DMS 273 (cell line): Measurements from ENCODE around the gene PNPLA3.

ENCODE experiments used
- DNase-seq: peaks from one replicate; lab custom pipeline; 2025; ENCODE audit not compliant: unreplicated experiment; lab: John Stamatoyannopoulos, UW

Gene PNPLA3

DNA sequence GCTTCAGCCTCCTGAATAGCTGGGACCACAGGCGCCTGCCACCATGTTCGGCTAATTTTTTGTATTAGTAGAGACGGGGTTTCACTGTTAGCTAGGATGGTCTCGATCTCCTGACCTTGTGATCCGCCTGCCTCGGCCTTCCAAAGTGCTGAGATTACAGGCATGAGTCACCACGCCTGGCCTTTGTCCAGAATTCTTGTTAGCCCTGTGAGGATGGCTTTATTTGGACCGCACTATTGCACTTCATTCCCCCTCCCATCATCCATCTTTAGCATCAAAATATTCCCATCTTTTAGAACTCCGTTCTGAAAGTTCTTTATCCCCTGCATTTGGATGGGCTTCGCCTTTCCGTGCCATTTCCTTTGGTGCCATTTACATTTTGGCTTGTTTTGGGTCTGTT, 34.3 kb downstream of the PNPLA3 start:
- peak; percentile 4 for DNase-seq

DNA sequence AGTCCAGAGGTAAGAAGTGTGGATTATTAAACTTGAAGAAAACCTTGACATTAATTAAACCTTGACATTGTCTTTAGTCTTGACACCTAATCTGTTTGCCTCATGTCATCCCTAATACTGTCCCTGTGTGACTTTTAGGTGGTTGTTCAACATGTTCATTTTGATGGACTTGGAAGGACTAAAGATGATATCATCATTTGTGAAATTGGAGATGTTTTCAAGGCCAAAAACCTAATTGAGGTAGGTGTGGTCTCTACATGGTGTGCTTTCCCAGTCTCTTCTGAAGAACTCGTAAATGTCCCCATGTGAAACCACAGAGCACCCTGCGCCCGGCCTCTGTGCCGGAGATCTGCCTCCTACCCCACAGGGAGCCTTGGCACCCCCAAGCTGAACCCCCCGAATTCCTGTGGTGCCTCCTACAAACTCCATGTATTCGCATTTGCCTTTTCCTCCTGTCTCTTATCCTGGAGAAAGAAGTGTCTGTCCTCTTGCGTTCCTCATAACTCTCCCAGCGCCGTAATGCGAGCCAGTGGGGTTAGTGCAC, 40.8 kb downstream of the PNPLA3 start:
- DNase-seq = no peak

DNA sequence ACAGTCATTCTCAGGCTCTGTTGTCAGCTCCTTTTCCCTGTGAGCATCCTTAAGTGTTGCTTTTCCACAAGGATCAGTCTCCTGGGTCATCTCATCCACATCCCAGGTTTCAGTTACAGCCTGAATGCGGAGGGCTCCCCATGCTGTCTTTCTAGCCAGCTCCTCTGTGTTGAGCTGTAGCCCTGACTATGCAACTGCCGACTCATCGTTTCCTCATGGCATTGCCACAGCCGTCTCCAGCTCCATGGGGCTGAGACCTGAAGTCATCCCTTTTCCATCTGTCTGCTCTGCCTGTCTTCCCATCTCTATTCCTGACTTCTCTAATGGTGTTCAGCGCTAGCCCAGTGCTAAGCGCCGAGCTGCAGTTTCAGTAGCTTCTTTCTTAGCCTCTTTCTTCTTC, 43.5 kb downstream of the PNPLA3 start:
- no peak for DNase-seq

GRCh38 chr22:43968614-43969013, 45.0 kb downstream of the PNPLA3 start:
- no peak for DNase-seq

DNA sequence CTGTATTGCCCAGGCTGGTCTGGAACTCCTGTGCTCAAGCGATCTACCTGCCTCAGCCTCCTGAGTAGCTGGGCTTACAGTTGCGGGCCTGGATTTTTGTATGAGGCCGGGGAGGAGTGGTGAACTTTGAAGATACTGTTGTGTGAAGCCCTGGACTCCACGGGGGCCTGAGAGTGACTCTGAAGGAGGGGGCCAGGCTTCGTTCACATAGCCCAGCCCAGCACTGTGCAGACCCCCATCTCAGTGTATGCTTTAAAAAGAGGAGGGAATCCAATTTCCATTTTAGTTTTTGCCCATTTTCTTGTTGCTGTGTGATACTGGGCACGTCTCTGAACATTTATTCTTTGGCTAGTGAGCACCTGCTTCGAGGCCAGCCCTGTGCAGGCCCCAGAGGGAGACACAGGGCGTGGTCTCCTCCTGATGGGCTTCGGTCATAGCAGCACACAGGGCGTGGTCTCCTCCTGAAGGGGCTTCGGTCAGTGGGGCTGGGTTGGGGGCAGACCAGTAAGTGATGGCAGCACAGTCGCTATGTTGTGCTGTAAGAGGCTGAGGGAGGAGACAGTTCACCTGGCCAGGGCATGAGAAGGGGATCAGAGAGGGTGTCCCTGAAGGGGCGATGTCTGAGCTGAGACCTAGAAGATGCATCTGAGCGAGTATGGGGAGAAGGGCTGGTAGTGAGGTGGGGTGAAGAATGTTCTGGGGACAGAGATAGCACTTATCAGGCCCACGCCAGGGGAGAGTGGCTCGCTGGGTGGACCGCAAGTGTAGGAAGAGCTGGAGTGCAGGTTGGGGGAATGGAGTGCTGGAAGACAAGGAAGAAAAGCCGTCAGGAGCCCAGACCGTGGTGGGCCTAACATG, 45.6 kb downstream of the PNPLA3 start:
- DNase-seq = no peak

GRCh38 chr22:43969989-43970755, 46.6 kb downstream of the PNPLA3 start:
- DNase-seq = no peak

- no peak for DNase-seq
Observed at GRCh38 chr22:43971112-43971511, 47.5 kb downstream of the PNPLA3 start.

GRCh38 chr22:43972931-43973462, 49.4 kb downstream of the PNPLA3 start:
- no peak for DNase-seq

DNA sequence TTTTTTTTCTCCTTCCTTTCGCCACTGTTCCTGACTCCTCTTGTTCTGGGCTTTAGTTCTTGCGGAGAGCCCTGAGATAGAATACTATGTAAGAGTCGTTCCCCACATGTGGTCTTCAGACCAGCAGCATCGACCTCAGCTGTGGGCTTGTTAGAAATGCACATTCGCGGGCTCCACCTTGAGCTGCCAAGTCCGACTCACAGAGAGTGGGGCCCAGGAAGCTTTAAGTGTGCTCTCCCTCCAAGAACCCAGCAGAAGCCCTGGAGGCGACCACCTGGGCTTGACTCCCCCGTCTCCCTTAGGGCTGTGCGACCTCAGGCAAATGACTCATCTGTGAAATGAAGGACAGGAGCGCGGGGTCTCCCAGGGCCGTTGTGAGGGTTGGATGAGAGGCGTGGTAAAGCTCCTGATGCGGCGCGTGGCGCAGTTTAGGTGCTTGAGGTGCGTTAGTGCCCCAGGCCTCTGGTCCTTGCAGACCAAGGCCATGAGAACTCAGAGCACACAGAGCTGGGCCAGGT, 50.5 kb downstream of the PNPLA3 start:
- DNase-seq = no peak

GRCh38 chr22:43975041-43975440, 51.4 kb downstream of the PNPLA3 start:
- DNase-seq = no peak

DNA sequence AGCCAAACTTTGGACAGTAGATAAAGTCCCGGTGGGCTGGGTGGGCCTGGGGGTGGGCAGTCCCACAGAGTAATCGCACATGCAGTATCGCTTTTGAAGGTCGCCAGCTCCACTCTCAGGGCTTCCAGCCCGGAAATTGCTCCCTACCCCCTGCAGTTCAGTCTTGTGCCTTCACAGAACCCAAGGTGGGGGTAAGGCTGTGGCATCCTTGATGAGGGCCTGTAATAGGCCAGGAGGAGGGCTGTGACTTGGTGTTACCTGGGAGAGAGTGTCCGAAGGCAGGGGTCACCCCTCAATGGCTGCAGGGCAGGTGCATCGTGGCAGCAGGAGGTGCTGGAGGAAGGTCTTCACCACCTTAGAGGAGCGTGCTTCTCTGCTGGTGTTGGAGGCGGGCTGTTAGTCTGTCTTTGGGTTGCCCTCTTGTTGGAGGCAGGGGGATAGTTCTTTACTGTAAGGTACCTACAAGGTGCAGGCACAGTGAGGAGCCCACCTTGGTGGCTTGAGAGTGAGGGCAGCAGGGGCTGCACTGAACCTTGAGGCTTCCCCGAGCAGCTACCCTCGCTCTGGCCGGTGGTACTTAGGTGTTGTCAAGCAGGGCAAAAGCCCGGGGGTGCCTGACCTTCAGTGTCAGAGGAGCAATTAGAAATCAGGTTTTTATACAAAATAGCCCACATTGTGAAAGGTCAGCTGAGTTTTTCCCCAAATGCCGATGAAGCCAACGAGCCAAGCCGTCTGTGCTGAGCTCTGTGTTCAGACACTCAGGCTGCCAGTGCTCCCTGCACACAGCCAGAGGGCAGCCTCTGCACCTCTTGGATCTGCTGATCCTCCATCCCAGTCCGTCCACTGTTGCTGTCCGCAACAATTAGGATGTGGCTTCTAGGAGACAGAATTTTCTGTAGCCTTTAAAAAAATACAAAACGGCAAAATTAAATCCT, 53.5 kb downstream of the PNPLA3 start:
- no peak for DNase-seq

DNA sequence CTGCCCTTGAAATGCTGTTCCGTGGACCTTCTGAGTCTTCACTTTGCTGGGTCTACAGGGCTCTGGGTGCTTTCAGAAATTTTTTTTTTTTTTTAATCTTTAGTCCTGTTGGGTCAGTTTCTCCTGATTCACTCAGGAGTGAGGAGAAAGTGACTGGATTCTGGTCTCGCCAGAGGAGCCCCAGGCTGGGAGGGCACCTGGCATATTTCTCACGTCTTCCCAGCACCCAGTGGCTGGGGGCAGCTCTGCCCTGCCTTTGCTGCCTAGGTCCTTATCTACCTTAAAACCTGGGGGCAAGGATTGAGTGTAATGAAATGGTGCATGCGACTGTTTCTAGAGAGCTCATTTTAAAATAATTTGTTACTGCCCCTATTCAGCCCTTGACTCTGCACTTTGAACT, 55.0 kb downstream of the PNPLA3 start:
- no peak for DNase-seq

DNA sequence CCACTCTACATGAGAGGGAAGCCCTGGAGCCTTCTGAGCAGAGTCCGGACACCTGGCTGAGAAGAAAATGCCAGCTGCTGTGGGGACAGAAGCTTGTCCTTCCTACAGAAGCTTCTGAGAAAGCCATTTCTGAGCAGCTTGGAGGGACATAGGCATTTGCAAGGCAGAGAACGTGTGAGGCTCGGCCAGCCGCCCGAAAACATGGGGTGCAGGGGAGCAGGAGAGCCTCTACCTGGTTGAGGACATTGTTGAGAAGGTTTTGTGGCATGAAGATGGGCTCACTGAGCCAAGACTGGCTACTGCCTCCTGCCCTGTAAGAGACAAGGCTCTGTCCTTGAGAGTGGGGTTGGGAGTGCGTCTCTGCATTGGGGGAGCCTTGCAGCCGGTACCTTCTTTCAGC, 57.0 kb downstream of the PNPLA3 start:
- no peak for DNase-seq

GRCh38 chr22:43980996-43981395, 57.4 kb downstream of the PNPLA3 start:
- DNase-seq = no peak

DNA sequence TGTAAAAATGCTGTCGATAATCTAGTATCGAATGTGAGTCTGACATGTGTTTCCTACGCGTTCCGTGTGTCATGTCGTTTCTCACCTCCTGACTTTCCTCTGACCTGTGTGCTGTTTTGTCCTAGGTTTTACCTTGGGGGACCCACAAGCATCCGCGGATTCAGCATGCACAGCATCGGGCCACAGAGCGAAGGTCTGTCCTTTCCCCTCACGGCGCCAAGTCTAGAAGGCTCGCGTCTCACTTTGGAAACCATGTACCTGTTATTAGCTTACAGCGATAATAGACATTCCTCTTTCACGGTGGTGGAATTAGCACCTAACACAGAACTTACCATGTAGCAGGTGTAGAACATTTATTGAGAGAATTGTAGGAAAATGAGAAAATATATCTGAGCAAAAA, 60.2 kb downstream of the PNPLA3 start:
- DNase-seq = no peak

- DNase-seq = no peak
Observed at GRCh38 chr22:43985532-43985931, 61.9 kb downstream of the PNPLA3 start.

DNA sequence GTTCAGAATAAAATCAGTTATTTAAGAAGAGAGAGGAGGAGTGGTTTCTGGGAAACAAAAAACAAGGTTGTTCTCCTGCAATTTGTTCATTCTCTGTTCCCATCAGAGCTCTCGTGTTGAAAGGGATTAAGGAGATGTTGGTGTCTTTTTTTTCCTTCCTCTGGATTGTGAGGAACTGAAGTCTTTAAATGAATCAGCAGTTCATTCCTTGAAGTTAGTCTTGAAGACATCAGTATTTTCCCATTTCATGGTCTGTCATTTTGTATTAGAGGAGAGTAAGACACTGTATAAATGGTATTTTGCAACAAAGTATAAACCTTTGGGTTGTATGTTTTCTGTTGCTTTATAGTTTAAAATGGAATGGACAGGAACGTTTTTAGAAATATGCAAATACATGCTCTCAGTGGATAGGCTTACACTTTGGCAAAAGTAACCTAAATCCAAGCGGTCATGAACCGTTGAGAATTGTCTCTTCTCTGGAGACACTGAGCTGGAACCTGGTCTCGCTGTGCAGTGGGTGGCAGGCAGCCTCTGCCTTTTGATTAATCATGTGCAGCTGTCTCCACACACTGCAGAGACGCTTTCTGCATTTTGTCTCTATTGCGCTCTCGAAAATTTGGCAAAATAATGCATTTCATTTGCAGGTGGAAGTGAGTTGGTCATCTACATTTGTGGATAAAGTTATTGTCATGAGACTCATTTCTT, 64.7 kb downstream of the PNPLA3 start:
- DNase-seq = no peak

DNA sequence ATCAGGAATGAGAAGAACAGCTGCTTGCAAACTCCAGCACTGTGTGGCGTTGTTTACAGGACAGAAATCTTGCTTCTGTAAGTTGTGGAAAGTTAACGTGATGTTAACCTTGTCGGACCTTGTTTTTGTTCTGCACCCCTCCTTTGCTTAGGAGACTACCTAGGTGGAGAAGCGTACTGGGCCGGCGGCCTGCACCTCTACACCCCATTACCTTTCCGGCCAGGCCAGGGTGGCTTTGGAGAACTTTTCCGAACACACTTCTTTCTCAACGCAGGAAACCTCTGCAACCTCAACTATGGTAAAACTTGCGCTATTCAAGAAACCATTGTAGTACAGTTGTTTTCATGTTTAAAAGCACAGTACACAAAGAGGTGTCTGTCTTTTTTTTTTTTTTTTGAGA, 65.4 kb downstream of the PNPLA3 start:
- no peak for DNase-seq

DNA sequence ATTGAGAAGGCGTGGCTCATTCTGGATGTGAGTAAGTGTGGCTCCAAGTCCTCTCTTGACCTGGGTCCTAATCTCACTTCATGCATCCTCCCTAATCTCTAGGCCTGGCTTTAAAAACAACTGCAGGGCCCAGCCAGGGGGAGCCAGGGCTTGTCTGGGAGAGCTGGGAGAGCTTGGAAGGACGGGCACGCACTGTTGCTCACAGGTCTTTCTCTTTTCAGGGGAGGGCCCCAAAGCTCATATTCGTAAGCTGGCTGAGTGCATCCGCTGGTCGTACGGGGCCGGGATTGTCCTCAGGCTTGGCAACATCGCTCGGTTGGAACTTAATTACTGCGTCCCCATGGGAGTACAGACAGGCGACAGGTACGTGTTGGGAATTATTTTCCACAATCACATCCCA, 66.4 kb downstream of the PNPLA3 start:
- DNase-seq = no peak
